Activated T-helper 1 cell treated with anti-CD3 and anti-CD28 coated beads, Interleukin-2, amount 50 U/mL, for 16 hours (primary cell): ENCODE results near the gene LRIG1.
"Not testable (repeated sequence)": the region's sequence is repeated elsewhere in the genome, so short reads cannot be mapped to it uniquely, and the experiment has no call there.

Experiments
- DNase-seq, 2 donors: peaks; one replicate each; pipeline ENCODE4 v3.0.0-alpha.2; 2020; ENCODE audit warnings: low read depth in 1 of 2, low spot score in 1 of 2

LRIG1 gene

DNA sequence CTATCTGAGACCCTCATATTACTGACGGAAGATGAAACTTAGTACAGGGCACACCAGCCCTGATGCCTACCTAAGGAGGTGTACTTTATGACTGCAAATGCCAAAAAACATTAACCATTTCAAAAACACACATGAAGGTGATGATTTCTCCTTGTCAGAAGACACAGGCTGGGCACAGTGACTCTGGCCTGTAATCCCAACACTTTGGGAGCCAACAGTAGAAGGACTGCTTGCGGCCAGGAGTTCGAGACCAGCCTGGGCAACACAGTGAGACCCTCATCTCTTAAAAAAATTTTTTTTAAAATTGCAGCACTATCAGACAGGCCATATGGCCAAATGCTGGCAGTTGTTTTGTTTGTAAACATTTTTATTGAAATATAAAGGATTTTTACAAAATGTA lies 73.5 kb downstream of the LRIG1 start:
- no peak for DNase-seq

DNA sequence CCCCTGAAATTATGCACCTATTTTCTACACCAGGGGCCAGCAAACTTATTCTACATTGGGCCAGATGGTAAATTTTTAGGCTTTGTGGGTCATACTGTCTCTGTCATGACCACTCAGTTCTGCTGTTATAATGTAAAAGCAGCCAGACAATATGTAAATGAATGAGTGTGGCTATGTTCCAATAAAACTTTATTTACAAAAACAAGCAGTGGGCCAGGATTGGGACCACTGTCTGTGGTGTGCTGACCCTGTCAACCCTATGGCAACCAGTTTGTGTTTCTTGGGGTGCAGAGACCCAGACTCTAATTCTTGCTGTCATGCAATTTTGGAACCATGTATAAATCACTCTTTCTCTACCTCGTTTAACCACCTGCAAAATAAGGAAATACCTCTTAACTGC lies 74.7 kb downstream of the LRIG1 start:
- DNase-seq: no peak

DNA sequence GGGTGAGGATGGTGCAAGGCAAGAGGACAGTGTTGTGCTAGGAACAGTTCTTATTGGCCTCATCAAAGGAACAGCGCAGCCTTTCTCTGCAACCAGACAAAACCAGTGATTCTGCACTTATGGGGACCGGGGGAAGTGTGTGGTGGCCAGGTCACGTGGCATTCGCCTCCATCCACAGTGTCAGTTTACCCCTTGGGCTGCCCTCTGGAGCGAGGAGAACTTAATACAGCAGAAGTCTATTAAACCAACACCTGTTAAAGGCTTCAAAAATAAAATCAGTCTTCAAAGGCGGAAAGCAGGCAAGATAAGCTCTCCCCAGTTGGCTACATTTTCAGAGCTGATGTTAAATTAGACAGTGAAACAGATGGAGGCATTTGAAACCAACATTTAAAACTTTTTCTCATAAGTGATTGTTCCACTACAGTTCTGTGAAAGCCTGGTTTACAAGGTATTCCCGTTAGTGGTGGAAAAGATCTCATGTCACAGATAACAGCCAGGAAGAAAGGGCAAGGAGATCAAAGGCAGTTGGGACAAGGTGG lies 75.2 kb downstream of the LRIG1 start:
- DNase-seq: no peak

DNA sequence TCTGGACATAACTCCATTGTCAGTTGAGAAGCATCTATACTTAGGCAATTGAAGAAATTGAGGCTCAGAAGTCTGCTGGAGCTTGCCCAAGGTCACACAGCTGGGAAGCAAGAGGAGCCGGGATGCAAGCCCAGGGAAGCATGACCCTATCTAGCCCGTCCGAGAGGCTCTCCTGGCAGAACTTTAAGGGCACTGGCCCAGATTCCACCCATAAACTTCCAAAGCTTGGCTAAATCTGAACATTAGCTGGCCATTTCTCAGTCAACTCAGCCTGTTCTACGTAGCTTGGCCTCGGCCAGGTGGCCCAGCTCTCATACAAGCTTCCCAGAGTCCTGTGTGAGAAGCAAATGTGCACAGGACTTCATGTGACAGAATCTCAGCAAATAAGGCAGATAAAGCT lies 75.8 kb downstream of the LRIG1 start:
- no peak for DNase-seq

DNA sequence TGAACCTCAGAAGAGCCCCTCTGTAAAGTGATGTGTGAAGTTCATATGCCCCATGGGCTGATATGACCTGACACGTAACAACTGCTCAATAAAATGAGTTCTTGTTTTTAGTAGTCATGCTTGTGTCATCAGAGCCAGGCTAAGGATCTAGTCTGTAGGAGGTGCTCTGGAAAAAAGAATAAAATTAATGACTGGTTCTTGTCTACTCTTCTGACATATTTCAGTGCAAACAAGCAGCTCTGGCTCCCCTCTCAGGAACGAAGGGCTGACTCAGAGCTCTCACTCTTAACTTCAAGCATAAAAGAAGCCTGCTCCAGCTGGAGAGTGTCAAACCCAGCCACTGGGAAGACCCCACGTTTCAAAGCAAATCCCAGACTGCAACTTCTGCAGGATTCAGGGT lies 77.0 kb downstream of the LRIG1 start:
- DNase-seq: no peak

DNA sequence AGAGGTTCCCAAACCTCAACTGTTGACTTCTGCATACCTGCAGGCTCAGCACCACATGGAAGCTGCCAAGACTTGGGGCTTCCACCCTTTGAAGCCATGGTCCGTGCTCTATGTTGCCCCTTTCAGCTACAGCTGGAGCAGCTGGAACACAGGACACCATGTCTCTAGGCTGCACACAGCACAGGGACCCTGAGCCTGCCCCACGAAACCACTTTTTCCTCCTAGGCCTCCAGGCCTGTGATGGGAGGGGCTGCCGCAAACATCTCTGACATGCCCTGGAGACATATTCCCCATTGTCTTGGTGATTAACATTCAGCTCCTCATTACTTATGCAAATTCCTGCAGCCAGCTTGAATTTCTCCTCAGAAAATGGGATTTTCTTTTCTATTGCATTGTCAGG lies 78.9 kb downstream of the LRIG1 start:
- DNase-seq: not testable (repeated sequence)

DNA sequence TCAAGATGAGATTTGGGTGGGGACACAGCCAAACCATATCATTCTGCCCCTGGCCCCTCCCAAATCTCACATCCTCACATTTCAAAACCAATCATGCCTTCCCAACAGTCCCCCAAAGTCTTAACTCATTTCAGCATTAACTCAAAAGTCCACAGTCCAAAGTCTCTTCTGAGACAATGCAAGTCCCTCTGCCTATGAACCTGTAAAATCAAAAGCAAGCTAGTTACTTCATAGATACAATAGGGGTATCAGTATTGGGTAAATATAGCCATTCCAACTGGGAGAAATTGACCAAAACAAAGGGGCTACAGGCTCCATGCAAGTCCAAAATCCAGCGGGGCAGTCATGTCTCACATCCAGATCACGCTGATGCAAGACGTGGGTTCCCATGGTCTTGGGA lies 79.7 kb downstream of the LRIG1 start:
- not testable (repeated sequence) for DNase-seq

DNA sequence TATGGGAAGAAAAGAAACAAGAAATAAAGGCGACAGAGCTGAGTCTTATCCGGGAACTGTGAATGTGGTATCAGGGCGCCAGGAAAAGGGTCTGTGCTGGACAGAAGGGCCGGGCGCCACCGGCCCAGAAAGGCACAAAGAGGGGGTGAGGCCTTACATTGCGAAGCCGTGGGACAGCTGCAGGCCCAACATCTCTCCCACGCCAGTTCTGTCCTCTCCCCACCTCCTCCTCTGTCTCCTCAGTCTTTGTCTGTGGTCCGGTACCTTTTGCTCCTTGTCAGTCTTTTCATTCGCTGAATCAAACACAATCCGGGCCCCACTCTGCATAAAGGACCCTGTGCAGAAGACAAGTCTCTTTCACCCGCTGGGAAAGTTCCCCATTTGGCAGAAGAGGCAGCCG lies 81.8 kb downstream of the LRIG1 start:
- DNase-seq: no peak

DNA sequence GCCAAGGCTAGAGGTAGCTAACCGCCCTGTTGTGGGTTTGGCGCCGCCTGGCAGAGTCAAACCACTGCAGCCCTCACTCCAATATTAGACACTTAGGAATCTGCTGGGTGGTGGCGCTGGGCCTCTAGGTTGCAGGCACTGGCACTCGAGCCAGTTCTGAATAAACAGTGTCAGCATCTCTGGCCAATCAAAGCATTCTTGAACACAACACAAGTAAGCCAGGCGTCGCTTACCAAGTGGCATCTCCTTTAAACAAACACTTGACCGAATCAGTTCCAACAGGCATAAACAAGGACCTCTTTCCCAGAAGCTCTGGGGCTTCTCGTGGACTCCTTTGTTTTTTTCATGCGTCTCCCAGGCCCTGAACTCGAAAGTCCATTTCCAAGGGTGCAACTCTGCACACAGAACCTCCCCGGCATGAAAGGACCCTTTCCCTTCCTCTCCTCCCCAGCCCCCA lies 82.3 kb downstream of the LRIG1 start:
- DNase-seq: no peak

DNA sequence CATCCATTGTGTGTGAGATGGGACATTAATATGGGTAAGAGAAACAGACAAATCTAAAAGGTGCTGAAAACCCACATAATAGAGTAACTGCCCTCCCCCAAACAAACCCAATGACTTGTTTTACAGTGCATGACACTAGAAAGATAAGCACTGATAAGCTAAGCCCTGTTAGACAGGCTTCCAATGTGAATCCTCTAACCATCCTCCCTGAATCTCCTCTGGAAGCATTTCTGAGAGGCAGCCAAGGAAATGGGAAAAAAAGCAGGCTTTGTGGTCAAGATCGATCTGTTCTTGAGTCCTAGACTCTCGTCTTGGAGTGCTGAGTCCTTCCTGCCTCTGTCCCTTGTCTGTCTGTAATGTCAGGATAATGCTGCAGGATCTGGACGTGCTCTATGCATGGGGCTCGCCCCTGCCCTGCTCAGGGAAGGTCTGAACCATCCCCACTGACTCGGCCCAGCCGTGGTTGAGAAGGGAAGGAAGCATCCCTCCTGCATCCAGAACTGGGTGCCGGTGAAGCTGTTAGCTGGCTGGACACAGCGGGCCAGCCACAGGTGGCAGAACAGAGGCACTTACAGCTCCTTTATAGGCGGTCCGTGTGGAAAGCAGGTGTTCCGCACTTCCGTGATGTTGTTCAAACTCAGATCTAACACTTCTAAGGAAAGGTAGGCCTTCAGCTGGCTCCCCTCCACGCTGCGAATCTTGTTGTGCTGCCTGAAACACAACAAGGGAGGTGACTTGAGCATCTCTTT lies 84.1 kb downstream of the LRIG1 start:
- no peak for DNase-seq

DNA sequence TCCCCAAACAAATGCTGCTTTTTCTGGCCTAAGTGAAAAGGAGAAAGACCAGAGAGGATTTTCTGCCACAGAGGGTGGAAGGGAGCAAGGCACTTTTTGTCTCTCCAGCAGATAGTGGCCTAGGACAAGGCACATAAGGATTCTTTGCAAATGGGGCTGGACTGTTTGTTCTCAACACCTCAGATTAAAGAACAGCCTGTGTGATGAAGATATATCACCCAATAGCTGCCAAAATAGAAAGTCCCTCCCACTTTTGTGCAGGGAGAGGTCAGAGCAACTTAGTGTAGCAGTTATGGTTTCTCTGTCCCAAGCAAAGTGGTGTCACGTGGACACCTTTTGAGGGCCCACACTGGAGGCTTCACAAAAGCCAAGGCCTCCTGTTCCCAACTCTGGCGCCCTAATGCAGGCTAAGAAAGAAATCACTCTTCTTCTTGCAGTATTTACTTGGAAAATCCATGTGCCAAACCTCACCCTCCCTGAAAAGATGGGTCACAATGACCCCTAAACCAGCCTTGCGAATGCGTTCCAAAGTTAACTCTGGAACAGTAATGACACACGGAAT lies 84.9 kb downstream of the LRIG1 start:
- no peak for DNase-seq

DNA sequence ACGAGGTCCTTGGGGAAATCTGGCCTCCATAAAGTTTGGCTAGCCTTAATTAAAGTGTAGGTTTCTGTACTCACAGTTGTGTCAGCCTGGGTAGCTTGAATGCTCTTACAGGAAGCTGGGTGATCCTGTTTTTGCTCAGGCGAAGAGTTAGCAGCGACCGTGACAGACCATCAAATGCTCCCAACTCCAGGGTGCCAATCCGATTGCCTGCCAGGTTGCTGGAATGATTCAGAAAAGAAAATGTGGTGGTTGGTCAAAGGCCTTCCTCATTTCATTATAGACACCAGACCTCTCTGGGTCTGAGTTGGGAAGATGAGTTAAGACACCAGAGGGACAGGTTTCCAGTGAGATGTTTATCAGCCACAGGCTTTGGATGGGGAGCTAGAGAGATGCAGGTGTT lies 86.0 kb downstream of the LRIG1 start:
- DNase-seq: no peak

DNA sequence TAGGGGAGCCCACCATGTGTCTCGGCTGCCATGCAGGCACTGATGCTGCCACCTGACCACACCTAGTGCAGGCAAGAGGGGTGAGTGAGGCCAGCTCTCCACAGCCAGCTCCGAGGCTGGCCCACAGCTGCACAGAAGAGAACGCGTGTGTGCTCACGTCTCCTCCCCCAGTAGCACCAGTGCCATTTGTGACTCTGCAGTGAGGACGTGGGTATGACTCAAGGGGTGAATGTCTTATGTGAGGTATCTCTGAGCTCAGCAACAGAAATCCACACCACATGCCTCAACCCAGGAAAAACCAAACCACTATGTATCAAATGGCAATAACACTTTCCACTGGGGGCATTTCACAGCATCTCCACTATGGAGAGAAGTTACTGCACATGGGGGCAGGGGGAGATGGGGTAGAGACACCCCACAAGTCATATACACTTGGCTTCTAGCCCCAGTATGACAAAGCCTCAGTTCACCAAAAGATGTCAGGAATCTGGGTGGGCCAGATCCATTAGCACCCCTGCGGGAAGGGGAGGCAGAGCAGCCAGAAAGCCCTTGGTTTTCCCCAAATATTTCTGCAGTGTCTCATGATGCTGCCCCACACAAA lies 87.6 kb downstream of the LRIG1 start:
- DNase-seq: no peak

DNA sequence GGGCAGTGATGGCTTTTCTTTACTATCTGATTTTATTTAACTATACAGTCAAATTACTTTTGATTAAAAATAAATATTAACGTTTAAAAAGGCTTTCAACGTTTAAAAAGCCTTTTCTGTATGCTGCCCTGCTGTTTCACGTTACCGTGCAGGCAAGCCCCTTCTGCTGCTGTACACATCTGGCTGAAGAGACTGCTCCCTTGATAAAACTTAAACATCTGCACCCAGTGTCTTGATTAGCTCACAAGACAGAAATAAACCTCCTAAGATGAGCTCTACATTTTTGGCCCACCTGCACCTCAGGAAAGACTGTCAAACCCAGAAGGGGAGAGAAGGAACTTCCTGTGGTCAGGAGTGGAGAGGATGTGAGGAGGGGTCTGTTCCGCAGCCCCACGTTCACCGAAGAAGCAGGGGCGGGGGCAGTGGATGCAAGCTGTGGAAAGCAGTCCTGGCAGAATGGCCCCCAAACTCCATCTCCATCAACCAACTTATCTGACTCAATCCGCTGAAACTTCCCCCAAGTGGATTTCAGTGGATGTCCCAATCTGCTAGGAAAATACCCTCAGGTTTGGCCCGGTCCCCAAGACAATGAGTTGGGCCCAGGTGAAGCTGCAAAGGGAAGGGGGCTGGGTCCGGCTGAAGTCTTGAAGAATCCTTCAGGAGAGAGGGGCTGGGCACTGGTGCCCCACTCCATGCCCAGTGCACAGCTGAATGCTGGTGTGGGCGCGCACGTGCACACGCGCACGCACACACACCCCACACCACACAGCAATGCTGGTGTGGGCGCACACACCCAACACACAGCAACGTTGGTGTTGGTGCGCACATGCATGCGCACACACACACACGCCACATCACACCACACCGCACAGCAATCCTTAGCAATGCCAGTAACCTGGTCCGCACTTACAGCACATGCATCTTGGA lies 88.6 kb downstream of the LRIG1 start:
- no peak for DNase-seq

DNA sequence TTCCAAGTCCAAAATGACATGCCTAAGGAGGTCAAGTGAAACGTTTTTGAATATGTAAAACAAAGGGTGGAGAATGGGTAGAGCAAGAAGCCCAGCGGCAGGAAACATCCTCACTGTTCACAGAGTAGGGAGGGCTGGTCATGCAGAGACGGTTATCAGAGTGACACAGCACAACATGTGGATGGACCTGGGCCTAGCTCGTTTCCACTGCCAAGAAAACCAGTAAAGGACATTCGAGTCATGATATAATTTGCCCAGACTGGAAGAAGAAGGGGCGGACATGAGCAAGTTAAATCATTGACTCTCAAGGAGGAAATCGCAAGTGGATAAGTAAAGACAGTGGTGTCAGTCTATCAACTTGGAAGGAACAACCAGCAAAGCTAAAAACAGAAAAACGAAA lies 89.3 kb downstream of the LRIG1 start:
- DNase-seq: no peak

DNA sequence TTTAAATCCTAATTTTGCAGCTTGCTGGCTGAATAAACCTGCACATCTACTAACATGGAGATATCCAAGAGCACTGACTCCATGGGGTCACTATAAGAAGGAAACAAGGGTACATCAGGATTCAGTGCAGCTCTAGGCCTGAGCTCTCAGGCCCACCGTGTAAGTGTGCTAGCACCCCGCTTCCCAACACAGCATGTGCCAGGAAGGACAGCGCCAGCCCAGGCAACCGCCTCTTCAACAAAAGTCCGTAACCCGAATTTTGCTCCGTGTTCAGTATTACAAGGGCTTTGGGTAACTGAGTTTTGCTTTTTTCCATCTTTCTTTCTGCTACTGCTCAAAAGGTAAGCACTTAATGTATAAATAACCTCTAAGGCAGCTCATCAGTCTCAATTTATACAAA lies 89.8 kb downstream of the LRIG1 start:
- no peak for DNase-seq

DNA sequence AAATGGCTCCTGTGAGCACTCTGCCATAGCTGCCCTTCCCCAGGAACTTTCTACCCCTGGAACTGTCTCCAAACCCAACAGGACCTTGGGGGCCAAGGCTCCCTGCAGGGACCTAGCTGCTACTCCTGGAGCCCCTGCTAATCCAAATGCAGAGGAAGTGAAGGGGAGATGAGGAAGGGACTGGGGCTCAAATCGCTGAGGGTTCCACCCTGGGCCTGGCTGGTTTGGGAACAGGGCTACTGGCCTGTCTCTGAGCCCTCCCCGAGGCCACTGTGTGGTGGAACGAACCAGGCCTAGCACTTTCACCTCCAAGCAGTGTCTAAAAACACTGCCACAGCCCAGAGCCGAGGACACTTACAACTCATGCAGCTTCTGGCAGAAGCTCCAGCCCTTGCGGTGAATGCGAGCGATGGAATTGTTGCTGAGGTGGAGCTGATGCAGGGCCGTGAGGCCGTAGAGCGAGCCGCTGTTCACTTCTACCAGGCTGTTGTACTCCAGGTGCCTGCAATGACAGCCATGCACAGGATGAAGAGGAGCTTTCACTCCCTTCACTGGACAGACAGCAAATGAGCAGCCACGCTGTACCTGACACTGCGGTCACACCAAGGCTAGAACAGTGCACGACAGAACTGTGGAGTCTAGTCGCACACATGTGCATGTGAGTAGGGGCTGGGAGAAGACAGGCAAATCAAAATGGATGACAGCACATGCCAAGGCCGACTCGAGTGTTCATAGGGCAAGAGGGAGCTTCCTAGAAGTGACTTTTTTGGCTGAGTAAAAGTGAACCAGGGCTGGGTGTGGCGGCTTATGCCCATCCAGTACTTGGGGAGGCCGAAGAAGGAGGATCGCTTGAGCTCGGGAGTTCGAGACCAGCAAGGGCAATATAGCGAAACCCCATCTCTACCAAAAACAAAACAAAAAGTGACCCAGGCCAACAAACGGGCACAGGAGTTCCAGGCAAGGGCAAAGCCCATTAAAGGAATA lies 90.8 kb downstream of the LRIG1 start:
- DNase-seq: no peak

DNA sequence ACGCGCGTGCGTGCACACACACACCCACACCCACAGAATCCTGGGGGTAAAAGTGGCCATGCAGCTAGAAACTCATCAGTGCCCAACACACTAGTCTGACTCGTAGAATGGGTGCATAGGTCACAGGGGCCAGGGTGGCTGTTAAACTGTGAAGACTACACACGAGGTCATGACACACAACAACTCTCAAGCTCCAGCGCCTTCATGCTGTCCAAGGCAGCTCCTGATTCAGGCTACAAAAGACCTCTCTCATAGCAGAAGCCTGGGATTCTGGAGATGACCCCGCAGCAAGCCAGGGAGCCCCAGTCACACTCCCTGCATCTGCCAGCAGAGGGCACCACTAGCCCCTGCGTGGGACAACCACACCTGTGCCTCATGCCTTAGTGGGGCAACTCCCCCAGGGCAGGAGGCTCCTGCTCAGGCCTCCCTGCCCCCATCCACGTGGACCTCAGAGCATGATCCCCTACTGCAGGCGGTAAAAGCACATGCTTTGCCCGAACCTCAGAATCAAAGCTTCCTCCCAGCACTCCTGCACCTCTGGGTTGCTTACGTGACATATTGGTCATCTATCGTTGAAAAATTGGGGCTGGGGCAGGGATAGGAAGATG lies 93.1 kb downstream of the LRIG1 start:
- DNase-seq: peak; percentile 61 to 64

DNA sequence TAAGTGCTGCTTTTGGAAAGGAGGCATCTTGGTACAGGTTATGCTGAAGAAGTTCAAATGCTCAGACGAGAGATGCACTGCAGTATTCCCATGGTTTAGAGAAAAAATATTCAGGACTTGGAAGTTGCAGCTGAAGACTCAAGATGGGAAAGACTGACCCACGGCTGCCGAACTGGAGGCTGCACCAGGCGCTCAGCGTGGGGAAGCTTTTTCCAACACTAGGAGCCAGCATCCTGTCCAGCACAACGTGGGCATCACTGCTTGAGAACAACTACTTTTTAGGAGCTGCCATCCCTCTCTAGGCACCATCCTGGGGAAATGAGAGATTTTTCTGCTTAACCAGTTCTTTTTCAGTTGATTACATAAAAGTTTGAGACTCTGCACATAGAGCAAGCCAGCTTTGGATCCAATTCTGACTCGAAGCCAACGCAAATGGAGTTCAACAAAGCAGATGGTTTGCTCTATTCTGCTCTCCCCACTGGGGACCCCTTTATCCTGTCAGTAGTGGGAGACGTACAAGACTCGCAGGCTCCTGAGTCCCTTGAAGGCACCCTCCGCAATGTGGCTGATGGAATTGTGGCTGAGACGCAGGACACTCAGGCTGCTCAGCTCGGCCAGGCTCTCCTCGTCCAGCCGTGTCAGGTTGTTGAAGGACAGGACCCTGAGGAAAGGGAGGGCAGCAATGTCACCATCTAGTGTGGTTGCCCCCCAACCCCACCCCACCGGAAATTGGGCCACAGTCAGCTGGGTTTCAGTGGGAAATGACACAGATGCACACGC lies 93.8 kb downstream of the LRIG1 start:
- no peak for DNase-seq
